ENCODE measurements around the gene PIGM. TPM values are rescaled to one million over a fixed set of nuclear protein-coding genes. Genes with fewer than 3 reads are reported as not detected.

Gene PIGM
- total and polyA plus RNA-seq, 2 of the 13 experiments (the other 11 are each of a cell fraction or from before 2014, with no cell fraction given): 3.4 to 4.6 TPM

- Histone ChIP-seq H3K36me3 (replicated peaks in 1 of 2; ENCODE audit: control insufficient read depth in 1 of 2, insufficient read depth in 2 of 2, low read length in 2 of 2) (no peaks in the 10 kb centered on the region), H3K27me3 (ENCODE audit: control insufficient read depth in 1 of 2, insufficient read depth in 2 of 2, low read length in 2 of 2) (peaks cover 0 to 8% of the 10 kb centered on the region in 2 experiments; a peak in 1 of 5 replicates), H3K4me3 (replicated peaks in 1 of 3; ENCODE audit: insufficient read depth in 1 of 3, low read depth in 2 of 3, low read length in 3 of 3) (no peak overlapping the region), H3K4me1 (ENCODE audit: insufficient read depth, low read length) (no peaks in the 10 kb centered on the region), H3K4me2 (ENCODE audit: low read depth, low read length) (no peak overlapping the region), H3K9ac (ENCODE audit: insufficient read depth, low read depth, low read length) (no peak overlapping the region), H2AFZ (ENCODE audit: low read length) (no peak overlapping the region), H3K79me2 (ENCODE audit: insufficient read depth, low read length) (no peaks in the 10 kb centered on the region), H4K20me1 (ENCODE audit: insufficient read depth, low read length) (no peaks in the 10 kb centered on the region), H3K27ac (ENCODE audit: extremely low read length, insufficient read depth, low read length) (no peak overlapping the region), H3K9me3 (ENCODE audit: low read length) (no peaks in the 10 kb centered on the region)
- FAIRE-seq (no peak), ATAC-seq (no peak), DNase-seq (ENCODE audit: low spot score) (no peak)
- no TSS peak for BruUV-seq (replicated peaks)
- ChIA-PET CTCF (ENCODE audit: low intra/inter-chr PET ratio, low total read pairs) (no interaction called here), POLR2A (no interaction called here)
- 8% methylated on average over 1 of the region's 1 CpG for WGBS (ENCODE audit: low lambda C conversion rate)
- in situ Hi-C loops (cut with HindIII; ENCODE audit: extremely low pct_ligation_motif_present, low pct_unique_long_range_greater_than_20kb): no loop called here
- intact Hi-C loops (cut with micrococcal nuclease; ENCODE audit: unreplicated experiment): no loop called here
- no peak for TF ChIP-seq RAD21 (CRISPR knock-in tag; IDR thresholded peaks at IDR 0.05)
- TF ChIP-seq ZNF878 (CRISPR knock-in tag; IDR thresholded peaks at IDR 0.05): no peak
- TF ChIP-seq POLR2AphosphoS5 (IDR thresholded peaks at IDR 0.05; ENCODE audit: low read depth, low read length): no peak
- no peak for TF ChIP-seq ZNF496 (CRISPR knock-in tag; IDR thresholded peaks at IDR 0.05; ENCODE audit: insufficient replicate concordance)
- TF ChIP-seq ZBTB43 (CRISPR knock-in tag; conservative IDR thresholded peaks at IDR 0.05): no peak
- TF ChIP-seq DZIP1 (CRISPR knock-in tag; IDR thresholded peaks at IDR 0.05): no peak
- TF ChIP-seq, protein P1, sequence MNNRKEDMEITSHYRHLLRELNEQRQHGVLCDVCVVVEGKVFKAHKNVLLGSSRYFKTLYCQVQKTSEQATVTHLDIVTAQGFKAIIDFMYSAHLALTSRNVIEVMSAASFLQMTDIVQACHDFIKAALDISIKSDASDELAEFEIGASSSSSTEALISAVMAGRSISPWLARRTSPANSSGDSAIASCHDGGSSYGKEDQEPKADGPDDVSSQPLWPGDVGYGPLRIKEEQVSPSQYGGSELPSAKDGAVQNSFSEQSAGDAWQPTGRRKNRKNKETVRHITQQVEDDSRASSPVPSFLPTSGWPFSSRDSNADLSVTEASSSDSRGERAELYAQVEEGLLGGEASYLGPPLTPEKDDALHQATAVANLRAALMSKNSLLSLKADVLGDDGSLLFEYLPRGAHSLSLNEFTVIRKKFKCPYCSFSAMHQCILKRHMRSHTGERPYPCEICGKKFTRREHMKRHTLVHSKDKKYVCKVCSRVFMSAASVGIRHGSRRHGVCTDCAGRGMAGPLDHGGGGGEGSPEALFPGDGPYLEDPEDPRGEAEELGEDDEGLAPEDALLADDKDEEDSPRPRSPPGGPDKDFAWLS (CRISPR knock-in tag; IDR thresholded peaks at IDR 0.05; ENCODE audit: borderline replicate concordance): no peak
- TF ChIP-seq MXD1 (CRISPR knock-in tag; IDR thresholded peaks at IDR 0.05): no peak
- TF ChIP-seq ZNF749 (CRISPR knock-in tag; IDR thresholded peaks at IDR 0.05; ENCODE audit: borderline replicate concordance): no peak
- no peak for TF ChIP-seq EED (CRISPR knock-in tag; IDR thresholded peaks at IDR 0.05)
These were observed 14.2 kb downstream of the PIGM start for GRCh38 chr1:160017592-160017991.
